AG10803 (cell line): ENCODE data around the gene SUPT16H.

ENCODE experiments used
- DNase-seq: peaks from one replicate; pipeline ENCODE4 v3.0.0; 2010; ENCODE audit warnings: low read depth
- H3K4me3 ChIP-seq: 2 replicates; pipeline ENCODE4 v1.5.1; 2011; ENCODE audit warnings: mild to moderate bottlenecking, low read length, control low read depth
- CTCF ChIP-seq: conservative IDR thresholded peaks from 2 replicates; pipeline ENCODE4 v1.5.1; 2011; ENCODE audit warnings: mild to moderate bottlenecking, low read length, control low read depth, inconsistent platforms

The SUPT16H gene

DNA sequence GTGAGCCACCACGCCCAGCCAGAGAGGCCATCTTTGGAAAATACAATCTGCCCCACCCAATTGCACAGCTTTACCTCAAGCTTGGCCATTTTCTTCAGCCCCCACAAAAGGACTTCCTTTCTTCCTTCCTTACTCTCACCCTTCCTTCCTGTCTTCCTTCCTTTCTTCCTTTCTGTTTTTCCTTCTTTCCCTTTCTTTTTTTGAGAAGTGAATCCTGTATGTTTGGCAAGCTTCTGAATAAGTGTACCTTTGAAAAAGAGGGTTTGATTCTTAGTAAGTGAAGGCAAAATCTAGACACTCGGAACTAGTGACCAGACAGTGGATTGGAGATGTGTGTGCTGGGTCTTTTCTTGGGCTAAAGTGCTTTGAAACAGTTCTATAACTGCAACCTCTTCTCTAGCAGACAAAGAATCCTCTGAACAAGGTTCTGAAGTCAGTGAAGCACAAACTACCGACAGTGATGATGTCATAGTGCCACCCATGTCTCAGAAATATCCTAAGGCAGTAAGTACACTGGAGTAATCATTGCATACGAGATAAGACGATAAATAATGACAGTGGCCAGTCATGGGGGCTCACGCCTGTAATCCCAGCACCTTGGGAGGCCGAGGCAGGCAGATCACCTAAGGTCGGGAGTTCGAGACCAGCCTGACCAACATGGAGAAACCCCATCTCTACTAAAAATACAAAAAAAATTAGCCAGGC, 49.5 kb downstream of the SUPT16H start:
- no peak for DNase-seq
- TF ChIP-seq CTCF, result no peak
- H3K4me3 ChIP-seq, result no peak overlapping the region

DNA sequence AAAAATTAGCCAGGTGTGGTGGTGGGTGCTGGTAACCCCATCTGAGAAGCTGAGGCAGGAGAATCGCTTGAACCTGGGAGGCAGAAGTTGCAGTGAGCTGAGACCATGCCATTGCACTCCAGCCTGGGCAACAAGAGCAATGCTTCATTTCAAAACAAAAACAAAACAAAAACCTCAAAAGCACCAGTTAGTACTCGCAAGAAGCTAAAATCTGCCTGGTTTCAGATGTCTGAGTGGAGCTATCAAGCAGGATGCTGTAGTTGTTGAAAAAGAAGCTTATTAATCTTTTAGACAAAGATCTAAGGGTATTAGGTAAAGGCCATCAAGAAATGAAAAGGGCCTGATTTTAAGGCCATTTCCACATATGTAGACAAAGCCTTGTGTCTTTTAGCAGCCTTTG, 50.9 kb downstream of the SUPT16H start:
- no peak for DNase-seq
- H3K4me3 ChIP-seq, result no peak overlapping the region

DNA sequence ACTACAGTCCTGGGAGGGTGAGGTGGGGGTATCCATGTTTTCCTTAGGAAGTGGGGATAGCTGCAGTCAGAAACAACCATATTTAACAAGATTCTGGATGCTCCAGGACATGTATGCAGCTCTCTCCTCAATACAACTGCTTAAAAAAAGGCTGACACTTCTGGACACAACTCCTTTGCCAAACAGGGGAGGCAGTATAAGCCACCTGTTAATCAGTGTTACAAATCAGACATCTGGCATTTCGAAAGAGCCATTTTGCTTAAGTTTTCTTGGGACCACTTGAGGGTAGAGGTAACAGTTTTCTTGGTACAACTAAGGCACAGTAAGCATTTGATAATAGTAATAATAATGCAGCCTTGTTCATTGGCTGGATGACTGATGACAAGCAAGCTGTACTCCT, 56.8 kb downstream of the SUPT16H start:
- H3K4me3 ChIP-seq, result no peak overlapping the region
- DNase-seq, result no peak
- no peak for TF ChIP-seq CTCF

More for the DNA sequence above, 50.9 kb downstream of the SUPT16H start:
- no peak for TF ChIP-seq CTCF

GRCh38 chr14:21322716-21323115, 61.1 kb downstream of the SUPT16H start:
- DNase-seq, result no peak
- TF ChIP-seq CTCF, result no peak
- no peak overlapping the region for H3K4me3 ChIP-seq

DNA sequence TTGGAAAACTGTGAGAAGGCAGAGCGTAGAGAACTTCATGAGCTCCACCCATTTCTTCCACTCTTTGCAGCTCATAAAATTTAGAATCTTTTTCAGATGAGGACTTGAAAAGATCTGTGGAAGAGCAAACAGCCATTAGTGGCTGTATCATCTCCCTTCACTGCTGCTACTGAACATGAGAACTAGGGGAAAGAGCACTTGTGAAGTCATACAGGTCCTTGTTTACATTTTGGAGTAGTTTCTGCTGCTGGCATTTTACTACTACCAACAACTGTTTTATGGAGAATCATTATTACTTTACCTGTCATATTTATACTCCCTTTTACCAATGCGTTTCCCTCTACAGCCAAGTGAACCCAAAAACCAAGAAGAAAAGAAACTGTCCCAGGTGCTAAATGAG, 62.9 kb downstream of the SUPT16H start:
- DNase-seq, result no peak
- no peak overlapping the region for H3K4me3 ChIP-seq
- TF ChIP-seq CTCF, result no peak

DNA sequence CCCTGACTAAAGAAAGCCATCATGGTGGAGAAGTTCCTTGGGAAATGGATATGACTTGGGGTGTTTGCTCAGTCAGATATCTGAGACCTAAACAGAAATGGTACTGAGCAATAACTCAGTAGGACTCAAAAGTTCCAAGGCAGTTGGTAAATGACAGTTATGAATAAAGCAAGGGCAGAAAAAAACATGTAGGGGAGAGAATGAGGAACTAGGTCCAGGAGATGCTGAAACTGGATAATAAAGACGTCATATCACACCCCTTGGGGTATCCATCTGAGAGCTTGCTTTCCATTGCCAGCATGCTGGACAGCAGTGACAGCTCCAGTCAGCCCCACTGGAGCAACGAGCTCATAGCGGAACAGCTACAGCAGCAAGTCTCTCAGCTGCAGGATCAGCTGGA, 66.4 kb downstream of the SUPT16H start:
- H3K4me3 ChIP-seq, result no peak overlapping the region
- DNase-seq, result no peak
- TF ChIP-seq CTCF, result no peak

- no peak for TF ChIP-seq CTCF
- no peak overlapping the region for H3K4me3 ChIP-seq
- DNase-seq, result no peak
Observed at GRCh38 chr14:21313512-21313911, 70.3 kb downstream of the SUPT16H start.
